Measurements from ENCODE around the gene OTOGL.
"Not testable (repeated sequence)": the region's sequence is repeated elsewhere in the genome, so short reads cannot be mapped to it uniquely, and the experiment has no call there.

OTOGL gene, protein sequence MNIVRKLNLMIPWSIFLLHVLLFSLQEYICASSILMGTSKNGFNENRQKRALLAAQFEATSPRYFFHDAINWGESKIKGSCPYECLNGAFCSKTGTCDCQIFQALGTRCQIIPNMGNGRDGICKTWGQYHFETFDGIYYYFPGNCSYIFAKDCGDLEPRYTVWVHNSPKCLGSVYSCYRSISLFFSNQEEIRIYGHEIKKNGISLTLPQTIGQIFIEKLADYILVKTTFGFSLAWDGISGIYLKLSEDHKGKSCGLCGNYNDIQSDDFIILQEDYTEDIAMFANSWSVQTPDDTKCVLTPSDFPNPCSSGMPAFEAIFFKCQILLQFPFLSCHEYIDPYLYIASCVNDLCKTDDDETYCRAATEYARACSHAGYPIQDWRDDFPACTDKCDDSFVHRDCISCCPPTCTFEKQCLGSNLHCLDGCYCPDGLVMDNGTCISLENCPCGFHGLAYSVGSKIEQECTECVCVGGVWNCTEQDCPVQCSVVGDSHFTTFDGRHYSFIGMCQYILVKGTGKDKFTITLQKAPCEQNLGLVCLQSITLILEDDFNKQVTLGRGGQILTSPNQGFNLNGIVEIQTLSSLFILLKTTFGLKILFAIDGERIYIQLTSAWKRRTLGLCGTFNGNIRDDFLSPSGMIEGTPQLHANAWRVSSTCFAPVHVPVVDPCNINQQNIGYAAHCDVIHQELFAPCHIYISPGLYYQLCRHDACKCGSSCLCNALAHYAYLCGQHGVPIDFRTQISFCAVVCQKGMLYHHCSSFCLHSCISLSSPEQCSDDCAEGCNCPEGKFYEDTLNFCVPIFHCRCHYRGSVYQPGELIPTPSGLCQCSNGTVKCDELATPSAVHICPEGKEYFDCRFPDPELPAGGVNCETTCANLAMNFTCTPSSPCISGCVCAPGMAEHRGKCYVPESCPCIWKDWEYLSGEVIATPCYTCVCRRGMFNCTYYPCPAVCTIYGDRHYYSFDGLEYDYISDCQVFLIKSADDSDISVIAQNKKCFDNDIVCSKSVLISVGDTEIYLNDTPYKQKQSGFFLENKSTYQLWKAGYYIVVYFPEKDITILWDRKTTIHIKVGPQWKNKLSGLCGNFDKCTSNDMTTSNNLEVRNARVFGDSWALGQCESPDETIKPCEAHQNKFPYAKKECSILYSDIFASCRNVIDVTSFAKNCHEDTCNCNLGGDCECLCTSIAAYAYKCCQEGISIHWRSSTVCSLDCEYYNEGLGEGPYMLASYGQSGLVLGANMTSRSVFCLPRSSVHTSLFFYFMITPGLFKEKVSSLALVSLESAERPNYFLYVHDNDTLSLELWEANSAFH (N-terminal part only)

DNA sequence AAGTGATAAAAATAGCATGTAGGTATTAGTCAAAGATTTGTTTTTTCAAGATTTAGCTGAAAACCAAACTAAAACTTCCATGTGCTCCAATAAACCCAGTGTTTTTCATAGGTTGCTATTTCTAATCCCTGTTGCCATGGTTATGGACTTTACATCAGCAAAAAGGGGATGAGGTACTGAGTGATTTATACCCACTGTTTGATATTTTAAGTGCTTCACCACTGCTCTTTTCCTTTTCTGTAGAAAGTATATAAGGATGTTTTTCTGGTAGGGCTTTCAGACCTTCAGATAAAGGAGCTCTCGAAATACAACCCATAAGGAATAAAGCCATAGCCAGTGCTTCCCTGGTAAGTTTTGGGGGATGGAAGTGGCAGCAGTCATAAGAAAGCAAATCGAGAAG is at the start of gene OTOGL:
Gene OTOGL (plus strand): TSS at position 279 of the 400 bp plus-strand sequence. CDS start 109,895 bp downstream, outside the sequence.
- Mint-ChIP-seq H3K9me3 (ENCODE audit: low read depth) (no peaks in the 10 kb centered on the region), H3K4me1 (ENCODE audit: low read depth) (no peaks in the 10 kb centered on the region), H3K36me3 (no peaks in the 10 kb centered on the region), H3K4me3 (no peak within 1 kb of the TSS), H3K27ac (no peak within 1 kb of the TSS), H3K27me3 (no peaks in the 10 kb centered on the region)

DNA sequence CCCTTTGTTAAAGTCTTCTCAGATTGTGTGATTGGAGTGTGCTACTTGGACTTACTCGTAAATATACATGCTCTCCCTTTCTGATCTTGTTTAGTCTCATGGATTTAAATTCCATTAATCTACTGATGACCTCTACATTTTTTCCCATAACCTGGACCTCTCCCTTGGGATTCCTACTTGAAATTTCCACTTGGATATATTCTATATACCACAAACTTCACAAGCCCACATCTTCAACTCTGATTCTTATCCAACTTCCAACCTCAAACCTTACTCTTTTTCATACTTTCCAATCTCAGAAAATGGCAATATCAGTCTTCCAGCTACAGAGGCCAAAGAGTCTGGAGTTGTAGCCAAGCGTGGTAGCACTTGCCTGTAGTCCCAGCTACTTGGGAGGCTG is 49.1 kb upstream of the OTOGL start:
- H3K9me3 Mint-ChIP-seq (ENCODE audit: low read depth), result no peaks in the 10 kb centered on the region

DNA sequence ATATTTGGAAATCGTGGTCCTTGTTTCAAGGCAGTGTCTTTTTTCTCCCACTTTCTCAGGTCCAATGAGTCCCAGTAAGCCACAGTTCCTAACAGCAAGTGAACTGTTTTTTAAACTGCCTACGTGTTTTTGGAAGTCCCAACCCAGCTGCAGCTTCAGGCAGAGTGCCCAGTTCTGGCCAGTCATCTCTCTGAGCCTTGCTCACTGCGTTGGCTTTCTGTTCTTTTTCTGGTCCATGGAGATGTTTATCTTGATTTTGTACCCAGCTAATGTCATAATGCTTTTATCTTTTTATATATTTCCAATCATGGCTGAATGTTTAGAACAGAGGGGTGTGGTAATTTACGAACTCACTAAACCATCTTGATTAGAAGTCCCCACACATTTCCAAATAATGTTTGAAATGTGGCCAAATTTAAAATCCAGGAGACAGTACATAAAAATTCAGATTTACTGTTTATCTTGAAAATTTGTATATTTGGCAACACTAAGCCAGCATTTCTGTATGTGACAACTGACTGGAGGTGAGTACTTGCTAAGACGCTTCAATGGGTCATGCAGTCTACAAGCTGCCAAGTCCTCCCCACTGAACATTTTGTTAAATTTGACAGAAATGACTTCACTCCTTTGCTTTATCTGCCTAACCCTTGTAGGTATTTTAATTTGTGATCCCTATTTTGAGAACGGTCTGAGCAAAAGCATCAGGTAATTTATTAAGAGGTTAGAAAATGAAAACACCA is 46.1 kb upstream of the OTOGL start:
- Mint-ChIP-seq H3K4me1 (ENCODE audit: low read depth) (peaks cover 4% of the 10 kb centered on the region), H3K27ac (no peak overlapping the region), H3K4me3 (no peak overlapping the region), H3K36me3 (no peaks in the 10 kb centered on the region), H3K27me3 (peaks cover 4% of the 10 kb centered on the region), H3K9me3 (ENCODE audit: low read depth) (no peaks in the 10 kb centered on the region)

More for the DNA sequence above, 49.1 kb upstream of the OTOGL start:
- peaks cover 5% of the 10 kb centered on the region for H3K27me3 Mint-ChIP-seq
- H3K36me3 Mint-ChIP-seq, result no peaks in the 10 kb centered on the region
- no peak overlapping the region for H3K27ac Mint-ChIP-seq
- H3K4me1 Mint-ChIP-seq (ENCODE audit: low read depth), result peaks cover 4% of the 10 kb centered on the region
- no peak overlapping the region for H3K4me3 Mint-ChIP-seq

DNA sequence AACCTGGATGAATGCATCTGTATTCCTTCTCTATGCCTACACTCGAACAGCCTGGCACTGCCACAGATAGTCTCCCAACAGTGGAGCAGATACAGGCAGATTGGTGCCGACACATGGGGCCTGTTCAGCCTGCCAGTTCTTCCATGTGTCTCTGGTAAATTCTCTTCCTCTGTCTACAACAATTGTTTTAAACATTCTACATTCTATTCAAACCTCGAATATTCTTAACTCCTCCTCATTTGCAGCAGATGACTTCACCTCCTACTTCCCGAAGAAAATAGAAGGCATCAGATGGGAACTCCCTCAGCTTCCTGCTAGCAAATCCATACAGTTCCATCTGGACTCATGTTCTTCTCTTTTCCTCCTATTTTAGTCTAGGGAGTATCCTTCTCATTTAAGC is 43.1 kb upstream of the OTOGL start:
- H3K9me3 Mint-ChIP-seq (ENCODE audit: low read depth), result no peaks in the 10 kb centered on the region
- no peak overlapping the region for H3K27ac Mint-ChIP-seq
- no peak overlapping the region for H3K4me3 Mint-ChIP-seq
- H3K4me1 Mint-ChIP-seq (ENCODE audit: low read depth), result peaks cover 4% of the 10 kb centered on the region
- H3K27me3 Mint-ChIP-seq, result no peaks in the 10 kb centered on the region
- H3K36me3 Mint-ChIP-seq, result no peaks in the 10 kb centered on the region

DNA sequence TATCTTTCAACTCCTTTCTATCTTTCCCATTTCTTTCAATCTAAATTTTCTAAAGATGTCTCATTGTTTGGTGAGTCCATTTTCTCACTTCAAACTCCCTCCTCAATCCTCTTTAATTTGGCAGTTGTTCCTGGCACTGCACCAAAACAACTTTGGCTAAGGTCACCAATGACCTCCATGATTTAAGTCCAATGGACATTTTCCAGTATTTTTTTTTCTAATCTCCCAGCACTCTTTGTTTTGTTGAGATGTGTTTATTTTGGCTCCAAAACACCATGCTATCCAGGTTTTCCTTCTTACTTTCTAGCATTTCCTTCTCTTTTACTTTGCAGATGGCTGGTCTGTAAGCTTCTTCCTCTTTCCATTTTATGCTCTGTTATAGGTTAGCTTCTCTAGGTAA is 42.5 kb upstream of the OTOGL start:
- H3K27me3 Mint-ChIP-seq, result no peaks in the 10 kb centered on the region
- peaks cover 4% of the 10 kb centered on the region for H3K4me1 Mint-ChIP-seq (ENCODE audit: low read depth)
- H3K36me3 Mint-ChIP-seq, result no peaks in the 10 kb centered on the region
- H3K4me3 Mint-ChIP-seq, result no peak overlapping the region
- no peak overlapping the region for H3K27ac Mint-ChIP-seq
- H3K9me3 Mint-ChIP-seq (ENCODE audit: low read depth), result no peaks in the 10 kb centered on the region

DNA sequence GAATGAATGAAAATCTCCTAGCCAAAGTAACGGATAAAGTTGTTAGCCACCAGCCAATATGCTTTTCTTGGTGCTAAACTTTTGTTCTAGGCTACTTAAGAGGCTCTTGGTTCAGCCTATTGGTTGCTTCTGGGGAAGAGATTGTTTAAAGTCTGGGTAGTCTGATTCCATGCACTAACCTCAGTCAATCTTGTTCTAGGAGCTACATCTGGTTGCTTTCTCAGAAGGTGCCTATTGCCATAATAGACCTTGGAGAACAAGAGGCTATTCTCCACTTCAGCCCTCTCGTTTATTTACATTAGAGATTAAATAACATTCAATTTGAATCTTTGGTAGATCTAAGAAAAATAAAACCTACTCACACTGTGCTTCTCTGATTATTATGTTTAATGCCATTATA is 40.8 kb upstream of the OTOGL start:
- Mint-ChIP-seq H3K9me3 (ENCODE audit: low read depth) (no peaks in the 10 kb centered on the region), H3K27ac (no peak overlapping the region), H3K36me3 (no peaks in the 10 kb centered on the region), H3K4me1 (ENCODE audit: low read depth) (no peaks in the 10 kb centered on the region), H3K27me3 (peaks cover 3% of the 10 kb centered on the region), H3K4me3 (no peak overlapping the region)

DNA sequence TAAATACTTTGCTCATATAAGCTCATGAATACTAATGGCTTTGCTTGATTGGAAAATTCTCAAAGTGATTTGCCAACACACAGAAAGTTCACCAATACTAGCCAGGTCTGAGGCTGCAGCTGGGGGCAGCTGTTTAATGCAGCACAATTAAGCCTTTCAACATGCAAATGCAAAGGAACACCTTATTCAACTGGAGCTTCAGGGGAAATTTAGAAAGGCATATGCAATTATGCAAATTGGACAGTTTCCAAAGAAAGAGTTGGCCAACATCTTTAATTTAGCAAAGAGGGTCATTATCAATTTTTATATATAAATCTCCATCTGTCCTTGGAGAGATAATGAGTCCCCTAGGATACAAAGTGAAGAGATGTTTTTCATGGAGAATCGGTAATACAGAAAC is 40.2 kb upstream of the OTOGL start:
- Mint-ChIP-seq H3K27me3 (peaks cover 3% of the 10 kb centered on the region), H3K4me1 (ENCODE audit: low read depth) (no peaks in the 10 kb centered on the region), H3K36me3 (no peaks in the 10 kb centered on the region), H3K4me3 (no peak overlapping the region), H3K9me3 (ENCODE audit: low read depth) (no peaks in the 10 kb centered on the region), H3K27ac (no peak overlapping the region)

DNA sequence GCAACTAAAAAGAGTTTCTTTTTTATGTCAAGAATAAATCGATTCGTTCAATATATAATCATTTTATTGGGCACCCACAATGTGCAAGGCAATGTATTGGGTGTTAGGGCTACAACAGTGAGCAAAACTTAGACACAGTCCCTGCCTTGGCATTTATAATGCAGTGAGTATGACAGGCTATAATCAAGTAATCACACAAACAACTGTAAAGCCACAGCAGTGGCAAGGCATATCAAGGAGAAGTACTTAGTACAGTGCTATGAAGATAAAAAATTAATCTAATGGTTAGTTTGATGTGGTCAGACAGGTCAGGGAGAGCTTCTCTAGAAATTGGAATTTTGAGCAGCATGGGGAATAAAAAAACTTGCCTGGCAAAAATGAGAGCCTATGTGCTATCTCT is 39.5 kb upstream of the OTOGL start:
- H3K27me3 Mint-ChIP-seq, result peaks cover 3% of the 10 kb centered on the region
- H3K4me1 Mint-ChIP-seq (ENCODE audit: low read depth), result no peaks in the 10 kb centered on the region
- H3K27ac Mint-ChIP-seq, result no peak overlapping the region

DNA sequence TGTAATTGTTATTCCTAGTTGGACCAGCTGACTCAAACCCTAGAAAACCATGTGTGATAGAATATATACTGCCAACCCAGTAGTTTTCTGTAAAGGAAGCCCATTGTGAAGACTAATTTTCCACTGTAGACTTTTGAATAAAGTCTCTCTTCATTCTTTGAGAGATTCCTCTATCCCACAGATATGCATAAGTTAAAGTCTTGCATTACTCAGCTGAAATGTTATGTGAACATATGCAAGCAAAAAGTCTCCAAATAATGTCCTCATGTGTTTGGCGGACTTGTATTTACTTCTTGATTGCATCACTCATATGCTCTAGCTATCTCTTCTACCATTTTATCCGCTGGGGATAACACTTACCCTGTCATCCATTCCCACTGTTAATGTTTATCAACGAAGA is 35.1 kb upstream of the OTOGL start:
- Mint-ChIP-seq H3K36me3 (no peaks in the 10 kb centered on the region), H3K27ac (no peak overlapping the region), H3K27me3 (peaks cover 3% of the 10 kb centered on the region), H3K4me3 (no peak overlapping the region), H3K9me3 (ENCODE audit: low read depth) (no peaks in the 10 kb centered on the region), H3K4me1 (ENCODE audit: low read depth) (no peaks in the 10 kb centered on the region)

More for the DNA sequence above, 39.5 kb upstream of the OTOGL start:
- Mint-ChIP-seq H3K4me3 (no peak overlapping the region), H3K9me3 (ENCODE audit: low read depth) (no peaks in the 10 kb centered on the region), H3K36me3 (no peaks in the 10 kb centered on the region)

DNA sequence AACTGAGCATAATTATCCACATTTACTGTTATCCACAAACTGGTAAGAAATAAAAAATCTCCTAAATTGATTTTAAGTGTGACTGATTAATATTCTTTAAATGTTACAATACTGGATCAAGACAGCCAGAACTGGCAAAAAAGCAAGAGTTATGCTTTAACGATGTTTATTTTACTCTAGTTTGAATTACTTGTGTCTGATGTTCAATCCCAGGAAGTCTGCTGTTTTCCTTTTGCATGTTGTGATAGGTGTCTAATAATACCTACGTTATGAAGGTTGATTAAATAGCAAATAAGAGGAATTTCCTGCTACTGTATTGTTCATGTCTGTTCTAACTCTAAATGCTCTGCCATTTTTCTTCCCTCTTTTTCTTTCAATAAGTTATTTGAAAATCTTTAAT is 34.4 kb upstream of the OTOGL start:
- no peak overlapping the region for H3K27ac Mint-ChIP-seq
- no peak overlapping the region for H3K4me3 Mint-ChIP-seq
- H3K9me3 Mint-ChIP-seq (ENCODE audit: low read depth), result no peaks in the 10 kb centered on the region
- H3K4me1 Mint-ChIP-seq (ENCODE audit: low read depth), result no peaks in the 10 kb centered on the region
- H3K27me3 Mint-ChIP-seq, result peaks cover 3% of the 10 kb centered on the region
- no peaks in the 10 kb centered on the region for H3K36me3 Mint-ChIP-seq

DNA sequence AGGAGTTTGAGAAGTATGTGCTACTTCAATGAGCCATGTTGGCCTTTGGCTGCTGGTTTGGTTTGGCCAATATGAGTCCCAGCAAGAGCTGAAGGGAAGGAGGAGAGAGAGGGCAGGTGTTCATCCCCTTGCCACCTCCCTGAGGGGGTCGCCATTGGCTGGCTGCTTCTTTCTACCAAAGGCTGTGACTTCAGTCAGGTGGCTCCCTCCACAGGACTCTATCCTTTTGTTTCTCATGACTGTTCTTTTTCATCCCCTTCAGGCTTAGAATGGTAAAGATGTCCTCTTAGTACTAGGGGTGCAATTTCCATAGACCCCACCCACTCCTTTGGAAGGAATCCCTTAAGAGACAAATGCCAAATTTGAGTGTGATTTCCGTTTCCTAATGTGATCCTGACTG is 31.2 kb upstream of the OTOGL start:
- Mint-ChIP-seq H3K4me1 (ENCODE audit: low read depth) (no peaks in the 10 kb centered on the region), H3K9me3 (ENCODE audit: low read depth) (no peaks in the 10 kb centered on the region), H3K27ac (no peak overlapping the region), H3K36me3 (no peaks in the 10 kb centered on the region), H3K27me3 (no peaks in the 10 kb centered on the region), H3K4me3 (no peak overlapping the region)

DNA sequence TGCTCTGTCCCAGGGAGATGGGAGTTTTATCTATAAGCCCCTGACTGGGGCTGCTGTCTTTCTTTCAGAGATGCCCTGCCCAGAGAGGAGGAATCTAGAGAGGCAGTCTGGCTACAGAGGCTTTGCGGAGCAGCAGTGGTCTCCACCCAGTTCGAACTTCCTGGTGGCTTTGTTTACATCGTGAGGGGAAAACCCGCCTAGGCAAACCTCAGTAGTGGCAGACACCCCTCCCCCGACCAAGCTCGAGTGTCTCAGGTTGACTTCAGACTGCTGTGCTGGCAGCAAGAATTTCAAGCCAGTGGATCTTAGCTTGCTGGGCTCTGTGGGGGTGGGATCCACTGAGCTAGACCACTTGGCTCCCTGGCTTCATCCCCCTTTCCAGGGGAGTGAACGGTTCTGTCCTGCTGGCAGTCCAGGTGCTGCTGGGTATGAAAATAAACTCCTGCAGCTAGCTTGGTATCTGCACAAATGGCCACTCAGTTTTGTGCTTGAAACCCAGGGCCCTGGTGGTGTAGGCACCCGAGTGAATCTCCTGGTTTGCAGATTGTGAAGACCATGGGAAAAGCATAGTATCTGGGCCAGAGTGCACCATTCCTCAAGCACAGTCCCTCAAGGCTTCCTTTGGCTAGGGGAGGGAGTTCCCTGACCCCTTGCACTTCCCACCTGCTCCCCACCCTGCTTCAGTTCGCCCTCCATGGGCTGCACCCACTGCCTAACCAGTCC is 15.3 kb upstream of the OTOGL start:
- H3K36me3 Mint-ChIP-seq, result peaks cover 28% of the 10 kb centered on the region
- H3K4me1 Mint-ChIP-seq (ENCODE audit: low read depth), result peaks cover 19% of the 10 kb centered on the region
- H3K4me3 Mint-ChIP-seq, result peak overlapping the region; percentile 30
- not testable (repeated sequence) for H3K27ac Mint-ChIP-seq, H3K27me3 Mint-ChIP-seq
- H3K9me3 Mint-ChIP-seq (ENCODE audit: low read depth), result peaks cover 23% of the 10 kb centered on the region

DNA sequence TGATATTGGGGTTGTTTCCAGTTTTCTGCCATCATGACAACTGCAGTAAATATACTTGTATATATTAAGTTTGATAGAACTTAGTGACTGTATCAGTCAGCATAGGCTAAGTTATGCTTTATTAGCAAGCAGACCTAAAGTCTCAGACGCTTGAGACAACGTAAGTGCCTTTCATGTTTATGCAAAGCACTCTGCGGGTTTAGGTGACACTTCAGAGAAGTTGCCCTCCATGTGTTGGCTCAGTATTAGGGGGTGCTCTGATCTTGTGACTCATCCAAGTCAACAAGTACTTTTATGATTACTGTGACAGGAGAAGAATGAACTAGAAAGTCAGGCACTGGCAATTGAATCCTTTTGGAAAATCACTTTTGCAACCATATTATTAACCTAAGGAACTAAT is 13.3 kb upstream of the OTOGL start:
- Mint-ChIP-seq H3K4me3 (no peak overlapping the region), H3K27ac (no peak overlapping the region), H3K36me3 (peaks cover 22% of the 10 kb centered on the region), H3K9me3 (ENCODE audit: low read depth) (peaks cover 19% of the 10 kb centered on the region), H3K27me3 (peaks cover 2% of the 10 kb centered on the region), H3K4me1 (ENCODE audit: low read depth) (peaks cover 19% of the 10 kb centered on the region)

All from activated naive CD8-positive, alpha-beta T cell (primary cell).